A549 (cell line): Measurements from ENCODE around the gene GRHL1. TPM values are rescaled to one million over a fixed set of nuclear protein-coding genes. Genes with fewer than 3 reads are reported as not detected.

Source experiments
- ATAC-seq, 2 experiments: fragments of 200-7000 bp in 1 of 2; fragments of >200 bp in 1 of 2; cut with Nextera tagmentation in 1 of 2; cut with Tn5 transposase in 1 of 2; 3 replicates each; pipeline versions ENCODE4 v1.8.0 to v1.9.1; 2018 to 2020; ENCODE audit warnings: mild to moderate bottlenecking in 1 of 2, moderate library complexity in 1 of 2
- CTCF ChIA-PET: fragments of 300-600 bp; sonication (Branson Sonifier 250); formaldehyde crosslinking; extraction: SDS; loops from one replicate; lab custom pipeline; 2021; ENCODE audit warnings: antibody characterized with exemption, inconsistent platforms; lab: Yijun Ruan, JAX
- POLR2A ChIA-PET: fragments of 350-600 bp; formaldehyde crosslinking; extraction: SDS; loops from one replicate; lab custom pipeline; 2021; ENCODE audit warnings: antibody characterized with exemption, inconsistent platforms; lab: Yijun Ruan, JAX
- DNase-seq, 2 experiments: peaks; one replicate each; pipeline versions ENCODE4 v3.0.0 to v3.0.0-alpha.2; 2011 to 2016; ENCODE audit warnings: low read depth in 1 of 2, low spot score in 1 of 2
- FAIRE-seq: peaks from 2 replicates; lab custom pipeline; 2011; peaks lifted over from hg19 to GRCh38; lab: Jason Lieb, UNC
- H3K27ac ChIP-seq, 2 experiments: fragments of >200 bp; sonication (Bioruptor Twin); formaldehyde crosslinking; 3 replicates each; pipeline ENCODE4 v1.5.1; 2016 to 2017
- H3K4me1 ChIP-seq: fragments of >200 bp; sonication (Bioruptor Twin); formaldehyde crosslinking; 3 replicates; pipeline ENCODE4 v1.6.1; 2016
- H3K4me2 ChIP-seq: fragments of >200 bp; sonication (Bioruptor Twin); formaldehyde crosslinking; 3 replicates; pipeline ENCODE4 v1.6.1; 2016
- H3K4me3 ChIP-seq: fragments of >200 bp; sonication (Bioruptor Twin); formaldehyde crosslinking; 3 replicates; pipeline ENCODE4 v1.5.1; 2016
- H3K9me3 ChIP-seq: fragments of >200 bp; sonication (Bioruptor Twin); formaldehyde crosslinking; 3 replicates; pipeline ENCODE4 v1.6.1; 2016
- BHLHE40 ChIP-seq: IDR thresholded peaks from 2 replicates; pipeline ENCODE4 v1.6.1; 2012; ENCODE audit warnings: low read depth, low read length, inconsistent platforms
- CHD4 ChIP-seq: fragments of 200-600 bp; sonication (generic); IDR thresholded peaks from 2 replicates; pipeline ENCODE4 v1.6.1; 2016; ENCODE audit warnings: antibody characterized with exemption, mild to moderate bottlenecking, borderline replicate concordance
- EHF ChIP-seq: fragments of 250-450 bp; sonication (Bioruptor Pico); IDR thresholded peaks from 2 replicates; pipeline ENCODE4 v1.5.0; 2020; ENCODE audit warnings: mild to moderate bottlenecking
- EP300 ChIP-seq, 2 experiments: fragments of >200 bp; sonication (Bioruptor Twin); formaldehyde crosslinking; IDR thresholded peaks; 2 replicates in 1 of 2; 3 replicates in 1 of 2; pipeline ENCODE4 v1.6.1; 2016 to 2017
- FOXS1 ChIP-seq: fragments of 250-450 bp; sonication (Bioruptor Pico); IDR thresholded peaks from 2 replicates; pipeline ENCODE4 v1.5.0; 2020; ENCODE audit warnings: mild to moderate bottlenecking, moderate library complexity
- HOXA7 ChIP-seq: fragments of 250-450 bp; sonication (Bioruptor Pico); IDR thresholded peaks from 2 replicates; pipeline ENCODE4 v1.5.0; 2020; ENCODE audit warnings: mild to moderate bottlenecking, moderate library complexity
- HOXB13 ChIP-seq: fragments of 250-450 bp; sonication (Bioruptor Pico); IDR thresholded peaks from 2 replicates; pipeline ENCODE4 v1.5.0; 2020; ENCODE audit warnings: low read depth, mild to moderate bottlenecking, moderate library complexity
- HOXB5 ChIP-seq: fragments of 250-450 bp; sonication (Bioruptor Pico); IDR thresholded peaks from 2 replicates; pipeline ENCODE4 v1.5.0; 2020; ENCODE audit warnings: mild to moderate bottlenecking, moderate library complexity
- KDM1A ChIP-seq: fragments of 200-600 bp; sonication (generic); IDR thresholded peaks from 2 replicates; pipeline ENCODE4 v1.6.1; 2016; ENCODE audit warnings: low read depth, mild to moderate bottlenecking
- KDM5A ChIP-seq: fragments of 200-600 bp; sonication (generic); IDR thresholded peaks from 2 replicates; pipeline ENCODE4 v1.6.1; 2016; ENCODE audit warnings: antibody characterized with exemption, mild to moderate bottlenecking
- NPAS2 ChIP-seq: fragments of 250-450 bp; sonication (Bioruptor Pico); IDR thresholded peaks from 2 replicates; pipeline ENCODE4 v1.8.0; 2022; ENCODE audit warnings: mild to moderate bottlenecking, moderate library complexity, borderline replicate concordance
- POLR2A ChIP-seq: IDR thresholded peaks from 2 replicates; pipeline ENCODE4 v1.6.1; 2012; ENCODE audit warnings: mild to moderate bottlenecking, low read length
- RARB ChIP-seq: fragments of 250-450 bp; sonication (Bioruptor Pico); IDR thresholded peaks from 2 replicates; pipeline ENCODE4 v1.8.0; 2021; ENCODE audit warnings: mild to moderate bottlenecking, moderate library complexity
- RCOR1 ChIP-seq: fragments of 150-350 bp; IDR thresholded peaks from 2 replicates; pipeline ENCODE4 v1.6.1; 2014; ENCODE audit warnings: antibody characterized with exemption, low read length, low read depth
- SMC3 ChIP-seq: fragments of >200 bp; sonication (Bioruptor Twin); formaldehyde crosslinking; IDR thresholded peaks from 3 replicates; pipeline ENCODE4 v1.6.1; 2018; ENCODE audit warnings: inconsistent platforms
- ZFP36 ChIP-seq: fragments of 450-650 bp; IDR thresholded peaks from 2 replicates; pipeline ENCODE4 v1.6.1; 2014; ENCODE audit warnings: borderline replicate concordance; ENCODE audit not compliant: partially characterized antibody
- WGBS: methylation state at CpG from one replicate; pipeline ENCODE4 v1.1.6; 2017; ENCODE audit errors: missing lambda C conversion rate; 5-methylcytosine and 5-hydroxymethylcytosine counted together
- polyA plus RNA-seq, 4 experiments: library from polyadenylated mRNA; depleted of rRNA in 3 of 4; stranded (reverse); fragments of >200 nt; fragmentation: RNase III in 1 of 4; extraction: RNeasy Plus Mini Kit Qiagen cat#74134 plus additional on column Dnase treatment in 1 of 4; gene quantifications; 2 replicates in 3 of 4; 3 replicates in 1 of 4; pipeline ENCODE4 v1.2.3, GENCODE V29; 2011 to 2017
- TF ChIP-seq, protein P1 (sequence below): fragments of 150-350 bp; IDR thresholded peaks from 2 replicates; pipeline ENCODE4 v1.6.1; 2014; ENCODE audit warnings: low read depth, mild to moderate bottlenecking, low read length
- TF ChIP-seq, protein P2 (sequence below): fragments of 200-600 bp; sonication (generic); IDR thresholded peaks from 2 replicates; pipeline ENCODE4 v1.6.1; 2016; ENCODE audit warnings: antibody characterized with exemption, mild to moderate bottlenecking, moderate library complexity

GRHL1 gene
- polyA plus RNA-seq, 2 of the 4 experiments (the other 2 are of a cell fraction): 0.68 to 1.2 TPM

DNA sequence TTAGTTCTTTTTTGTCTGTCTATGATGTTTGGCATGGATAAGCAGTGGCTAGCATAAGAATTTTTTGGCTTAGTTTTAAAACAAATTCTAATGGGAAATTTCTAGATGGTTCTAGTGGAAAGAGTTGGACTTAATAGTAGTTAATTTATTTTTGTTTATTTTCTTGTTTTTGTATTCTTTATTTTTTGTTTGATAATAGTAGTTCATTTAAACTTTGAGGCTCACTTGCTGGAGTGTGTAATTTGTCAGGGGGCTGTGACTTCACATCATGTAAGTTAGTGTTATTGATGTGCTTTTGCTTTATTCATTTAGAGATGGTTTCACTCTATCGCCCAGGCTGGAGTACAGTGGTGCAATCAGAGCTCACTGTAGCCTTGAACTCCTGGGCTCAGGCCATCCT, 48.2 kb downstream of the GRHL1 start:
- WGBS: 81% methylated on average over 1 of the region's 1 CpG
- CTCF ChIA-PET: interaction anchor here (0.5 to 2.2 kb wide), 4 partner anchors 15 to 143 kb away, joined by 3 to 16 read pairs (median 3); no protein-coding TSS in a partner anchor

DNA sequence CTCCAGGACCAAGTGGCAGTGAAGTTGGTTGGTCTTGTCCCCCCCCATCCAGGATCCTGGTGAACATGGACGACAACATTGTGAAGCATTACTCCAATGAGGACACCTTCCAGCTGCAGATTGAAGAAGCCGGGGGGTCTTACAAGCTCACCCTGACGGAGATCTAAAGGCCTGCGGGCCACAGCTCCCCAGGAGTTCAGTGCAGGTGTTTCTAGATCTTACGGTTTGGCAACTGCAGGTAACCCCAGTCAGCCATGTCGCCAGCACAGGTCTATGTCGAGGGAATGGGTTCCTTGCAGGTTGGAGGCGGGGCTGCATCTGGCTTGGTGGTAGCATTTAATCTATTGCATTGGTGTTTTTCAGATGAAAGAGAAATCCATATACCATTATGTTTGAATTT, 49.0 kb downstream of the GRHL1 start:
- DNase-seq (no peak), FAIRE-seq (no peak), ATAC-seq (no peak)
- WGBS: 81% methylated on average over 8 of the region's 8 CpGs
- Histone ChIP-seq H3K9me3 (no peaks in the 10 kb centered on the region), H3K27ac (no peak overlapping the region), H3K4me3 (no peak overlapping the region), H3K4me2 (no peak overlapping the region), H3K4me1 (no peaks in the 10 kb centered on the region)
- TF ChIP-seq BHLHE40 (no peak), ZFP36 (no peak), HOXB13 (no peak), EHF (no peak), SMC3 (no peak), HOXB5 (CRISPR knock-in tag) (no peak), HOXA7 (CRISPR knock-in tag) (no peak), RCOR1 (no peak)
- TF ChIP-seq, protein P1, sequence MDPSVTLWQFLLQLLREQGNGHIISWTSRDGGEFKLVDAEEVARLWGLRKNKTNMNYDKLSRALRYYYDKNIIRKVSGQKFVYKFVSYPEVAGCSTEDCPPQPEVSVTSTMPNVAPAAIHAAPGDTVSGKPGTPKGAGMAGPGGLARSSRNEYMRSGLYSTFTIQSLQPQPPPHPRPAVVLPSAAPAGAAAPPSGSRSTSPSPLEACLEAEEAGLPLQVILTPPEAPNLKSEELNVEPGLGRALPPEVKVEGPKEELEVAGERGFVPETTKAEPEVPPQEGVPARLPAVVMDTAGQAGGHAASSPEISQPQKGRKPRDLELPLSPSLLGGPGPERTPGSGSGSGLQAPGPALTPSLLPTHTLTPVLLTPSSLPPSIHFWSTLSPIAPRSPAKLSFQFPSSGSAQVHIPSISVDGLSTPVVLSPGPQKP: no peak
- TF ChIP-seq, protein P2, sequence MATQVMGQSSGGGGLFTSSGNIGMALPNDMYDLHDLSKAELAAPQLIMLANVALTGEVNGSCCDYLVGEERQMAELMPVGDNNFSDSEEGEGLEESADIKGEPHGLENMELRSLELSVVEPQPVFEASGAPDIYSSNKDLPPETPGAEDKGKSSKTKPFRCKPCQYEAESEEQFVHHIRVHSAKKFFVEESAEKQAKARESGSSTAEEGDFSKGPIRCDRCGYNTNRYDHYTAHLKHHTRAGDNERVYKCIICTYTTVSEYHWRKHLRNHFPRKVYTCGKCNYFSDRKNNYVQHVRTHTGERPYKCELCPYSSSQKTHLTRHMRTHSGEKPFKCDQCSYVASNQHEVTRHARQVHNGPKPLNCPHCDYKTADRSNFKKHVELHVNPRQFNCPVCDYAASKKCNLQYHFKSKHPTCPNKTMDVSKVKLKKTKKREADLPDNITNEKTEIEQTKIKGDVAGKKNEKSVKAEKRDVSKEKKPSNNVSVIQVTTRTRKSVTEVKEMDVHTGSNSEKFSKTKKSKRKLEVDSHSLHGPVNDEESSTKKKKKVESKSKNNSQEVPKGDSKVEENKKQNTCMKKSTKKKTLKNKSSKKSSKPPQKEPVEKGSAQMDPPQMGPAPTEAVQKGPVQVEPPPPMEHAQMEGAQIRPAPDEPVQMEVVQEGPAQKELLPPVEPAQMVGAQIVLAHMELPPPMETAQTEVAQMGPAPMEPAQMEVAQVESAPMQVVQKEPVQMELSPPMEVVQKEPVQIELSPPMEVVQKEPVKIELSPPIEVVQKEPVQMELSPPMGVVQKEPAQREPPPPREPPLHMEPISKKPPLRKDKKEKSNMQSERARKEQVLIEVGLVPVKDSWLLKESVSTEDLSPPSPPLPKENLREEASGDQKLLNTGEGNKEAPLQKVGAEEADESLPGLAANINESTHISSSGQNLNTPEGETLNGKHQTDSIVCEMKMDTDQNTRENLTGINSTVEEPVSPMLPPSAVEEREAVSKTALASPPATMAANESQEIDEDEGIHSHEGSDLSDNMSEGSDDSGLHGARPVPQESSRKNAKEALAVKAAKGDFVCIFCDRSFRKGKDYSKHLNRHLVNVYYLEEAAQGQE: no peak
- ChIA-PET POLR2A (no interaction called here), CTCF (interaction anchor here (1.1 to 2.2 kb wide), 3 partner anchors 16 to 184 kb away, joined by 3 to 16 read pairs (median 4); no protein-coding TSS in a partner anchor)

More for the DNA sequence above, 48.2 kb downstream of the GRHL1 start:
- no peaks in the 10 kb centered on the region for H3K9me3 ChIP-seq
- TF ChIP-seq RARB: no peak
- TF ChIP-seq FOXS1 (CRISPR knock-in tag): no peak
- TF ChIP-seq KDM1A: no peak
- TF ChIP-seq CHD4: no peak
- no peak for TF ChIP-seq EP300 (IDR thresholded peaks at IDR 0.05)
- TF ChIP-seq NPAS2 (CRISPR knock-in tag): no peak
- TF ChIP-seq KDM5A: no peak
- no peak overlapping the region for H3K4me2 ChIP-seq
- no peaks in the 10 kb centered on the region for H3K4me1 ChIP-seq
- no peak for FAIRE-seq
- no peak for DNase-seq
- H3K4me3 ChIP-seq: no peak overlapping the region
- POLR2A ChIA-PET: no interaction called here
- H3K27ac ChIP-seq: no peak overlapping the region
- no peak for ATAC-seq

DNA sequence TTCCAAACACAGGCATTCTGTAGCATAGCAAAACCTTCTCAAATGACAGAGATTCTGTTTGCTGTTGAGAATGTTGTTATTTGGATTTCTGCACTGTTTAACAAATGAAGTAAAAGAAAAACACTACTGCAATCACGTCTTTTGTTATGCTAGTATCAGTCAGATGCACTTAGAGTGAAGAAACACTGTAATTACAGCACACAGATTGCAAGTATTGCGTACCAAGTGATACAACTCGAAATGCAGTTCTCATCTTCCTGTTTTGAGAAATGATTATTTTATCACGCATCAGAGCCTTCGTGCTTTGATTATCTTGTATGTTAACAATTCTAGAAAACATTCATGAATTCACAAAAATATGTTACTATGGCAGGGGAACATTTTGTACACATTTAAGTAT, 50.1 kb downstream of the GRHL1 start:
- no peak for FAIRE-seq
- CTCF ChIA-PET: interaction anchor here (1.8 to 2.2 kb wide), 2 partner anchors 17 to 185 kb away, joined by 4 to 16 read pairs; no protein-coding TSS in a partner anchor
- WGBS: 71% methylated on average over 5 of the region's 5 CpGs

More for the DNA sequence above, 50.1 kb downstream of the GRHL1 start:
- H3K4me1 ChIP-seq: no peaks in the 10 kb centered on the region
- no peak overlapping the region for H3K4me3 ChIP-seq
- POLR2A ChIA-PET: no interaction called here
- no peak for ATAC-seq
- TF ChIP-seq POLR2A: no peak
- no peak for DNase-seq
- no peak overlapping the region for H3K4me2 ChIP-seq
- no peak overlapping the region for H3K27ac ChIP-seq
- no peaks in the 10 kb centered on the region for H3K9me3 ChIP-seq
